Fibroblast of lung (primary cell): ENCODE data around the gene AGBL1. TPM values are rescaled to one million over a fixed set of nuclear protein-coding genes. Genes with fewer than 3 reads are reported as not detected.
A peak's percentile ranks its signal among the peaks of the same experiment; 100 is the strongest.

Source experiments
- DNase-seq, 2 donors: peaks; one replicate each; pipeline versions ENCODE4 v3.0.0 to v3.0.0-alpha.2; 2010; ENCODE audit warnings: low read depth in 2 of 2
- H2AFZ ChIP-seq: 2 replicates; pipeline ENCODE4 v1.5.1; 2012; ENCODE audit warnings: low read length, control low read depth, inconsistent platforms
- H3K27ac ChIP-seq: 2 replicates; pipeline ENCODE4 v1.5.1; 2011; ENCODE audit warnings: low read length, control low read depth; ENCODE audit not compliant: insufficient read depth
- H3K27me3 ChIP-seq: 2 replicates; pipeline ENCODE4 v1.5.1; 2011; ENCODE audit warnings: mild to moderate bottlenecking, low read length; ENCODE audit not compliant: control insufficient read depth, insufficient read depth
- H3K36me3 ChIP-seq: 2 replicates; pipeline ENCODE4 v1.5.1; 2011; ENCODE audit warnings: low read length; ENCODE audit not compliant: control insufficient read depth, insufficient read depth
- H3K4me1 ChIP-seq: 2 replicates; pipeline ENCODE4 v1.5.1; 2011; ENCODE audit warnings: low read length; ENCODE audit not compliant: control insufficient read depth, insufficient read depth; ENCODE audit errors: extremely low read depth
- H3K4me2 ChIP-seq: 2 replicates; pipeline ENCODE4 v1.5.1; 2011; ENCODE audit warnings: low read length, control low read depth; ENCODE audit not compliant: insufficient read depth; ENCODE audit errors: extremely low read depth
- H3K4me3 ChIP-seq, 4 experiments: fragments of 200-600 bp in 1 of 4; sonication (generic) in 1 of 4; replicated peaks in 1 of 4; 2 replicates each; pipeline ENCODE4 v1.5.1; 2011 to 2016; ENCODE audit warnings: low read length in 4 of 4, low read depth in 3 of 4, mild to moderate bottlenecking in 3 of 4, control low read depth in 2 of 4, inconsistent platforms in 1 of 4, mixed read lengths in 1 of 4; ENCODE audit not compliant: insufficient read depth in 1 of 4; ENCODE audit errors: control extremely low read depth in 1 of 4
- H3K79me2 ChIP-seq: 2 replicates; pipeline ENCODE4 v1.5.1; 2012; ENCODE audit warnings: mild to moderate bottlenecking, low read length, inconsistent platforms; ENCODE audit not compliant: control insufficient read depth, insufficient read depth
- H3K9ac ChIP-seq: 2 replicates; pipeline ENCODE4 v1.5.1; 2011; ENCODE audit warnings: mild to moderate bottlenecking, low read length, control low read depth; ENCODE audit not compliant: insufficient read depth
- H3K9me3 ChIP-seq: 2 replicates; pipeline ENCODE4 v1.5.1; 2012; ENCODE audit warnings: low read depth, low read length; ENCODE audit not compliant: control insufficient read depth, insufficient read depth
- H4K20me1 ChIP-seq: 2 replicates; pipeline ENCODE4 v1.5.1; 2011; ENCODE audit warnings: low read length; ENCODE audit not compliant: control insufficient read depth, insufficient read depth; ENCODE audit errors: extremely low read depth
- EZH2 ChIP-seq: IDR thresholded peaks from 2 replicates; pipeline ENCODE4 v1.5.1; 2012; ENCODE audit warnings: low read length, control low read depth, mild to moderate bottlenecking; ENCODE audit errors: missing control alignments
- polyA plus RNA-seq, 2 donors: library from polyadenylated mRNA; depleted of rRNA in 1 of 2; stranded (reverse) in 1 of 2; unstranded in 1 of 2; fragments of >200 nt; gene quantifications; 2 replicates each; pipeline ENCODE4 v1.2.1, GENCODE V29; 2011 to 2012; ENCODE audit warnings: missing spikeins in 1 of 2
- total RNA-seq: library from RNA; depleted of rRNA; stranded (reverse); fragments of >200 nt; gene quantifications from 2 replicates; pipeline ENCODE4 v1.2.1, GENCODE V29; 2014
- TF ChIP-seq, protein P1 (sequence below), 2 donors: IDR thresholded peaks in 1 of 2; conservative IDR thresholded peaks in 1 of 2; 1 replicate in 1 of 2; 2 replicates in 1 of 2; pipeline ENCODE4 v1.5.1; 2011 to 2012; ENCODE audit warnings: low read length in 2 of 2, control low read depth in 1 of 2, inconsistent platforms in 1 of 2, low read depth in 1 of 2, mild to moderate bottlenecking in 1 of 2

AGBL1 gene
- total and polyA plus RNA-seq, 2 donors (not counting 1 experiment from before 2014, with no cell fraction given) = not detected

- H3K9ac ChIP-seq = no peak overlapping the region
- DNase-seq = no peak
- H2AFZ ChIP-seq = no peak overlapping the region
- H3K36me3 ChIP-seq = no peaks in the 10 kb centered on the region
- H3K27ac ChIP-seq = no peak overlapping the region
- no peak overlapping the region for H3K4me3 ChIP-seq
- no peaks in the 10 kb centered on the region for H4K20me1 ChIP-seq
- no peaks in the 10 kb centered on the region for H3K4me1 ChIP-seq
- H3K9me3 ChIP-seq = no peaks in the 10 kb centered on the region
- TF ChIP-seq, protein P1, sequence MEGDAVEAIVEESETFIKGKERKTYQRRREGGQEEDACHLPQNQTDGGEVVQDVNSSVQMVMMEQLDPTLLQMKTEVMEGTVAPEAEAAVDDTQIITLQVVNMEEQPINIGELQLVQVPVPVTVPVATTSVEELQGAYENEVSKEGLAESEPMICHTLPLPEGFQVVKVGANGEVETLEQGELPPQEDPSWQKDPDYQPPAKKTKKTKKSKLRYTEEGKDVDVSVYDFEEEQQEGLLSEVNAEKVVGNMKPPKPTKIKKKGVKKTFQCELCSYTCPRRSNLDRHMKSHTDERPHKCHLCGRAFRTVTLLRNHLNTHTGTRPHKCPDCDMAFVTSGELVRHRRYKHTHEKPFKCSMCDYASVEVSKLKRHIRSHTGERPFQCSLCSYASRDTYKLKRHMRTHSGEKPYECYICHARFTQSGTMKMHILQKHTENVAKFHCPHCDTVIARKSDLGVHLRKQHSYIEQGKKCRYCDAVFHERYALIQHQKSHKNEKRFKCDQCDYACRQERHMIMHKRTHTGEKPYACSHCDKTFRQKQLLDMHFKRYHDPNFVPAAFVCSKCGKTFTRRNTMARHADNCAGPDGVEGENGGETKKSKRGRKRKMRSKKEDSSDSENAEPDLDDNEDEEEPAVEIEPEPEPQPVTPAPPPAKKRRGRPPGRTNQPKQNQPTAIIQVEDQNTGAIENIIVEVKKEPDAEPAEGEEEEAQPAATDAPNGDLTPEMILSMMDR (conservative IDR thresholded peaks at IDR 0.05 in 1 of 2, IDR thresholded peaks at IDR 0.05 in 1 of 2; ENCODE audit: low read depth in 1 of 2, low read length in 2 of 2) = no peak
- TF ChIP-seq EZH2 = no peak
- H3K27me3 ChIP-seq = no peaks in the 10 kb centered on the region
- H3K79me2 ChIP-seq = no peaks in the 10 kb centered on the region
- no peak overlapping the region for H3K4me2 ChIP-seq
Measured at GRCh38 chr15:86284635-86285034, 205.0 kb downstream of the AGBL1 start.

DNA sequence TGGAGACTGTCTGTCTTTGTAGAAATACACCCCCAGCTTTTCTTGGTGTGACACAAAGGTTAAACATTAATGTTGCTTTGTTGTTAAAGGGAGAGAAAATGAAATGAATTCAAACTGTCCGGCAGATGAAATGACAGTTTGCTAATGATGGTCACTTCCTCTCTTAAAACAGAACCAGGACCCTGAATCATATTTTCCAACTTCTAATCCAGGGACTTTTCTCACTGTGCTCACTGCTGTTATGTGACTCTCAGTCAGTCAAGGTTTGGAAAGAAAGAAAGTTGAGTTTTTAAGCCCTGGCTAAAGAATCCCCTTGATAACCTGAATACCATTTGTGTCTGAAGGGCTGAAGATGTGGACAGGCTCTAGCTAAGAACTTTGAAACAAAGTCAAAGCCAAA is 215.8 kb downstream of the AGBL1 start:
- no peaks in the 10 kb centered on the region for H3K36me3 ChIP-seq
- H3K9me3 ChIP-seq = no peaks in the 10 kb centered on the region
- H2AFZ ChIP-seq = no peak overlapping the region
- DNase-seq = peak in 1 of 2 donors; percentile 4
- H3K27me3 ChIP-seq = no peaks in the 10 kb centered on the region
- no peaks in the 10 kb centered on the region for H3K79me2 ChIP-seq
- TF ChIP-seq, protein P1 (conservative IDR thresholded peaks at IDR 0.05 in 1 of 2, IDR thresholded peaks at IDR 0.05 in 1 of 2; ENCODE audit: low read depth in 1 of 2, low read length in 2 of 2) = no peak
- TF ChIP-seq EZH2 = no peak
- H3K4me1 ChIP-seq = no peaks in the 10 kb centered on the region
- no peak overlapping the region for H3K9ac ChIP-seq
- H3K4me2 ChIP-seq = no peak overlapping the region
- H4K20me1 ChIP-seq = no peaks in the 10 kb centered on the region
- no peak overlapping the region for H3K27ac ChIP-seq
- no peak overlapping the region for H3K4me3 ChIP-seq

GRCh38 chr15:86296769-86297168 is 217.1 kb downstream of the AGBL1 start:
- Histone ChIP-seq H3K27ac (no peak overlapping the region), H3K36me3 (no peaks in the 10 kb centered on the region), H3K9ac (no peak overlapping the region), H2AFZ (no peak overlapping the region), H3K27me3 (no peaks in the 10 kb centered on the region), H3K4me2 (no peak overlapping the region), H3K4me1 (no peaks in the 10 kb centered on the region), H4K20me1 (no peaks in the 10 kb centered on the region), H3K4me3 (no peak overlapping the region), H3K9me3 (no peaks in the 10 kb centered on the region), H3K79me2 (no peaks in the 10 kb centered on the region)
- TF ChIP-seq, protein P1 (conservative IDR thresholded peaks at IDR 0.05 in 1 of 2, IDR thresholded peaks at IDR 0.05 in 1 of 2; ENCODE audit: low read depth in 1 of 2, low read length in 2 of 2) = no peak
- TF ChIP-seq EZH2 = no peak
- no peak for DNase-seq
